HG02759 (cell line): Measurements from ENCODE around the gene DNAJB4.
A peak's percentile ranks its signal among the peaks of the same experiment; 100 is the strongest.
"Not testable (repeated sequence)": the region's sequence is repeated elsewhere in the genome, so short reads cannot be mapped to it uniquely, and the experiment has no call there.

Experiments used
- ATAC-seq: cut with Tn5 transposase; IDR thresholded peaks from one replicate; pipeline ENCODE4 v1.9.1; 2021; ENCODE audit warnings: mild to moderate bottlenecking, moderate library complexity; ENCODE audit not compliant: unreplicated experiment

DNAJB4 gene

GRCh38 chr1:77990629-77991204, 14.0 kb upstream of the DNAJB4 start:
- ATAC-seq: no peak

GRCh38 chr1:77991638-77992037, 13.1 kb upstream of the DNAJB4 start:
- no peak for ATAC-seq

- no peak for ATAC-seq
These were observed 10.5 kb upstream of the DNAJB4 start for GRCh38 chr1:77994117-77994705.

GRCh38 chr1:77996734-77997133, 8.0 kb upstream of the DNAJB4 start:
- ATAC-seq: no peak

DNA sequence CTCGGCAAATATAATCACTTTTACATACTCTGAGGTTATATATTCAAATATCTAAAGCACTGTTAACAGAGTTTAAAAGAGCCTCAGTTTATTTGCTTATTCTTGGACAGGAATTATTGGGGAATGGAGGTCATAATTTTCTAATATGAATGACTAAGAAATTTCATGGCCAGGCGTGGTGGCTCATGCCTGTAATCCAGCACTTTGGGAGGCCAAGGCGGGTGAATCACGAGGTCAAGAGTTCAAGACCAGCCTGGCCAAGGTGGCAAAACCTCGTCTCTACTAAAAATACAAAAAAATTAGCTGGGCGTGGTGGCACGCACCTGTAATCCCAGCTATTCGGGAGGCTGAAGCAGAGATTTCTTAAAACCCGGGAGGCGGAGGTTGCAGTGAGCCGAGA, 4.2 kb upstream of the DNAJB4 start:
- ATAC-seq: not testable (repeated sequence)

DNA sequence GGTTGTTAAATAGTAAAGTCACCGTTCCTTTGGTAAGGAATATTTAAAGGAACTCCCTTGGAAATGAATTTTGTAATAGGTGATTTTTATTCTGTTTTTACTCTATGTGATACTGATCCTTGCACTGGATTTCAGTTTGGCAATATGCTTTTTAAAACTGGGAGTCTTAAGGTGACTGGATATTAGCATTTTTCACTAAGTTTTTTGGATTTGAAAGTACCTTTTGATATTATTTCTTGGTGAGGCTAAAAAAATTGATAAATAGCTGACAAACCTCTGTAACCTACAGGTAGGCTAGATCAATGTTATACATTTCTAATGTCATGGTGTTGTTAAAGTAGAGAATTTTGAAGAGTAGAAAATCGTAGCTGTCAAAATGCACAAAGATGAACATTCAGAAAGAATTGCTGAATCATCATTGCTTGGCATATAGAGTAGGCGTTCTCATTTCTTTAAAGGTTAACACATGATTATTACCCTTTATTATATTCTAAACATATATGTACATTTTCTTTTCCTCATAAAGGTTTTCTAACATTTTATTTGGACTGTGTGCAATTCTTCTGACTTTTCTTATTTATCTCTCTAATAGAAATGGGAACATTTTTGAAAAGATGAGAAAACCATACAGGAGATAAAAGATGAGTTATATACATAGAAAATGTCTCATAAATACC, 1.5 kb upstream of the DNAJB4 start:
- ATAC-seq: no peak

DNA sequence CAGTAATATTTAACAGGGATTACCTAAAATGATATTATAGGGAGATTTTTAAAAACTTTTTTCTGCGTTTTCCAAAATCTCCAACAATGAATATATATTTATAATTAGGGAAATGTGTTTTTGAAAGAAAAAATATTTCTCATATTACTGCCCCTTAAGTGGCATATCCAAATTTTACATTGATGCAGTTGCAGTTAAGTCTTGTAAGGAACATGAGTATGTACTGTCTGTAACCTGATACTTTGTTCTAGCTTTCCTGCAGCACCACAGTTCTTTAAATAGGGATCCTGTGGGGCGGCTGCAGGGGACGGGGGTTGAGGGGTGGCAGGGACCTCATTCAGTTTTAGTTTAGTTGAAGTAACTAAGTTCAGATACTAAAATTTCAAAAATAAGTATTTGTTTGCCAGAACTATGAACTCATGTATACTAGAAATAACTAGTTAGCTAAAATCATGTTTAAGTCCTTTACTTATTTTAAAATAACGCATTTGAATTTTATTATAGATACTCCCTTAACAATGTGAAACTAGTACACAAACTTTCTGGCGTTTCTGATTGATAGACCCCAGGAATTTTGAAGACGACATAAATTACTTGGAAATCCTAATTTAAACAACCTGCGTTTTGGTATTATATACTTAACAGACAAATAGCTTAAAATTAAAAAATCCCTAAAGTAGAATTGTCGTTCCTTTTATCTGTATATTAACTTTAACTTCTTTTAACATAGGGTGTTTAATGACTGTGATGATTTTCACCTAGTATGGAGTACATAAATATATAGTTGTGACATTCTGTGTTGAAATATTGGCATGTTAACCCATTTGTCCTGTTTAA, 639 bp upstream of the DNAJB4 start:
- peak; percentile 57 for ATAC-seq

DNA sequence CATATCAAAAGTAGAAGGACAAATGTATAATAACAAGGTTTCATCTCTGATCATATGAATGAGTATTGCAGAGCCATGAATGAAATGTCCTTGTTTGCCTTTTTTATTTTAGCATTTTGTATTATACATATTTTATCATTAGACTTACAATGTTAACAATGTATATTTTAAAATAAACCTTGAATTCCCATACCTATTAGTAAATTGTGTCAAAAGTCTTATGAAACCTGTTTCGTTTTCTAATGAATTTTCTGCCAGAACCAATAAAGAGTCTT, 646 bp downstream of the DNAJB4 start:
- no peak for ATAC-seq

DNA sequence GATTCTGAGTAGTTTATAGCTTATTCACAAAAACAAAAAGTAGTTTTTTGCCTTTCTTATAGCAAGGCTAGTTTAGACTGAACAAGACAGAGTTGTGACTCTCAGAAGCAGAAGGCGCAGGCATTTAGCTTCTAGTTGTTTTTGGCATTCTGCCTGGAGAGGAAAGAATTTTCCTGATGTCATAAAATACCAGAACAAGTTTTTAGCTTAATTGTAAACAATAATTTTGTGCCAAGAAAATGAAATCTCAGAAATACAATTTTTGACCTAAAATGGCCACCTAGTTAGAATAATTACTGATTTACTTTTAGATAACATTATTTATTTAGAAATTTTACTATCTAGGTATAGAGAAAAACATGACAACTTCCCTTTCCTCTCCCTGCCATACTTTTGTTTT, 1.0 kb downstream of the DNAJB4 start:
- no peak for ATAC-seq

GRCh38 chr1:78006521-78006920, 1.8 kb downstream of the DNAJB4 start:
- ATAC-seq: no peak

DNA sequence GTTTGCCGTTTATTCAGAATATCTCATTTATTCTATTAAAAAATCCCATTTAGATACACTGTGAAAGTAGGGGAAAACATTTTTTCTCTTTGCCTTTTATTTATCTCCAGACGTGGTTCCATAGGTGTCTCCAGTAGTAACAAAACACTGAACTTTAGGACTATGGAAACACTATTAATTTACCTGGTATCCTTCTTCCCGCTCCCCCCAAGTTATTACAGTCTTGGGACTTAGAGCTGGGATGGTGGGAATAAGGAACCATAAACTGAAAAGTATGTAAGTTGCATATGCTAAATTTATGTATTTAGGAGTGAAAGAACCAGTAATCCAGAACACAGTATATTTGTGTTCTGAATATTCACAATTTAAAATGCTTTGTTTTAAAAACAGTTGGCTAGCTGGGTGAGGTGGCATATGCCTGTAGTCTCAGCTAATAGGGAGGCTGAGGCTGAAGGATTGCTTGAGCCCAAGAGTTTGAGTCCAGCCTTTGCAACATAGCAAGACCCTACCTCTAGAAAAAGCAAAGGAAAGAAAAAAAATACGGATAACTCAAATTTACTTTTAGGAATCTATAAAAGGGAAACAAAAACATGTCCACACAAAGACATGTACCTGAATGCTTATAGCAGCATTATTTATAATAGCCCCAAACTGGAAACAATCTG, 3.1 kb downstream of the DNAJB4 start:
- no peak for ATAC-seq

DNA sequence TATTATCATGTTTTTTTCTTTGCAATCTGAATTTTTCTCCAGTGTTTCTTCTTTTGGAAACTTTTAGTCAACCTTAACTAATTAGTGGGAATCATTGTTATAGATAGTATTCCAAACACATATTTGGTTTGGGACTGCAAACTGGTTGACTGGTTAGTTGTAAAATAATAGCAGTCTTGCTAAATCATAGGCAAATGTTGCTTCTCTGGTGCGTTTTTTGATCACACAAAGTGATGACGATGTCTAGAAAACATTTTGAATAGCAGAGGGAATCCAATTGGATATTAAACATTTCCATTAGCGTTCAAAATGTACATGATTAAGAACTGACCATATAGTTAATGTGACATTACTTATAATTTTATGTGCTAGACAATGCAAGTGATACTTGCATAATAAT, 4.5 kb downstream of the DNAJB4 start:
- no peak for ATAC-seq

DNA sequence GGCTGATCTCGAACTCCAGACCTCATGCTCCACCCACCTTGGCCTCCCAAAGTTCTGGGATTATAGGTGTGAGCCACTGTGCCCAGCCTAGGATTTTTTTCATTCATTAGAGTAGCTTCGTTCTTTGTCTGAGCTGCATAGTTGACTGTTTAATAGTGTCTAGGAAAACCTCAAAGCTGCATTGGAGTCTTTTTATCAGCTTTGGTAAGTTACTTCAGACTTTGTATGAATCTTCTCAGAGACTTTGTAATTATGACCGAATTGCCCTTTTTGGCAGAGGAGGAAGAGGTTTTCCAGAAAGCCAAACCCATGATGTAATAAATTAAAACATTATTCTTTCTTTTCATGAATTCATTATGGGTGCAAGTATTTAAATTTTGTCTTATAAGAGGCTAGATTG, 5.1 kb downstream of the DNAJB4 start:
- ATAC-seq: no peak

GRCh38 chr1:78011050-78011449, 6.3 kb downstream of the DNAJB4 start:
- ATAC-seq: no peak

DNA sequence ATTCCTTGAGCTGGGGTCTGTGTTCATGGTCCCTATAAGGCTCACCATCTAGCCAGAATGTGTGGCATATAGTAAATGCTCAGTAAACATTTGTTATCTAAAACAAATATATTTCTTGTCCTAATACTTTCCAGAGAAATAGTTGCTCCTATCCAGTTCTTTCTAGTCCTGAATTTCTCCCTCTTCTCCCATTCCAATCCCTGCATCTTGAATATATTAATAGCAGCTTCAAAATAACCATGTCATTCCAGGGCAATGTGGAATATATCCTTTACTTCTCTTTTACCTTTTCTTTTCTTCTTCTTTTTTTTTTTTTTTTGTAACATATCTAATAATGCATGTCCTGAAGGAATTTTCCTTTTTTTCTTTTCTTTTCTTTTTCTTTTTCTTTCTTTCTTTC, 10.4 kb downstream of the DNAJB4 start:
- no peak for ATAC-seq

- no peak for ATAC-seq
These were observed 14.3 kb downstream of the DNAJB4 start for GRCh38 chr1:78019024-78019423.

GRCh38 chr1:78021134-78021533, 16.4 kb downstream of the DNAJB4 start:
- not testable (repeated sequence) for ATAC-seq

DNA sequence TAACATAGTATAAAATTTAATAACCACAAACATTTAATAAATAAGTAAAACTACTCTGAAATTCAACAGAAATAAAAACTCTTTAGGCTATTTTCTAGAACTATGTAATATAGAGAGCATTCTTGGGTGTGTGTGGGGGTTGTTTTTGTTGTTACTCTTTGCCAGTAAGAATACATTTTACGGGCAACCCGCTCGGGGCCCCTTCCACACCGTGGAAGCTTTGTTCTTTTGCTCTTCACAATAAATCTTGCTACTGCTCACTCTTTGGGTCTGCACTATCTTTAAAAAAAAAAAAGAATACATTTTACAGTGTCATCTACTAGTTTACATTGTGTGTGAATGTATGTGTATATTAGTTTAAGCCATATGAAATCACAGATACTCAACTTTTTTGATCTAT, 25.1 kb downstream of the DNAJB4 start:
- no peak for ATAC-seq

DNA sequence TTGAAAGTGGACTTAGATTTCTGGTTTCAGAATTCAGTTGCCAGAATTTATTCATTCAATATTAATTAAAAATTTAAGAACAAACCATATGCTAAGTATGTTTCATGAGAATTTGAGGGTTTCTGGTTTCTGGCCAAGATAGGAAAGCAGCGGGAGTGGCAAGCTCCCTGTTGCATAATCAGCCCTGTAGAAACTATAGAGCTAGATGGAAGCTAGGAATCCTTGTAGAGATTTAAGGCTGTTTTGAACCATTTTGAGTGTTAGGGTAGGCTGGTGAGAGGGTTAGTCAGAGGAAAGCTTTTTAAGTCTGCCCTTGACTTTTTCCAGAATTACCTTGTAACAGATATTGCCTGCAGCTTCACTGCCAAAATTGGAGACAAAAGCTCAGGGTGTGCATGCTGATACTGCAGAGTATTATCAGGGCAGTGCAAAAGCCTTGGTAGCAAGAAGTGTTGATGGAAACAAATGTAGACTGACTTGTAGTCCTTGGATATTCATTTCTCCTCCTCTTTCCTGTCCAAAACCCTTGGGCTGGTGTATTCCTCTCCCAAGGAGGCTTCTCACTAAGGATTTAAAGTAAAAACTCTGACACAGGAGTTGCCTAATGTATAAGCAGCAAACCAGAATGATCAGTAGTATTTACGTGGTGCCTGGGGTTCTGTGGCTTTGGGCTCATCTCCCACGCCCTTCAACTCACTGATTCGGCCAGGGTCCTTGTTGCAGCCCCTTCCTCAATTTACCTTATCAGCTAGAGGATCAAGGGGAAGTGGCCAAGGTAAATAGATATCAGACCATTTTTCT, 28.5 kb downstream of the DNAJB4 start:
- no peak for ATAC-seq

DNA sequence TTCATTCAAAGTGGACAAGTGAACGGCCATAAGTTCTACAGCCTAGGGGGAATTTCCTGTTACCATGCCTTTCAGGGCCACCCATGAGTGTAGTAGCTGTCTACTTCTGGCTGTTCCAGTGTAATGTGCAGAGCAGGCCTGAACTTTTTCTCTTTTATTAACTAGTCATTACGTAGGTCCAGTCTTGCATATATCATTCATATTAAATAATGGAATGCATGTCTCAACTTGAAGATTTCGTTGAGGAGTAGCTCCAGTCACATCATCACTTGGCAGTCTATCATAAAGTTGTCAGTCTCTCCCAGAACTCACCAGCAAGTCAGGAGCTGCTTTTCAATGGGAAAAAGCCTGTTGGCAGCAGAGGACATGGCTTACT, 29.0 kb downstream of the DNAJB4 start:
- ATAC-seq: no peak

DNA sequence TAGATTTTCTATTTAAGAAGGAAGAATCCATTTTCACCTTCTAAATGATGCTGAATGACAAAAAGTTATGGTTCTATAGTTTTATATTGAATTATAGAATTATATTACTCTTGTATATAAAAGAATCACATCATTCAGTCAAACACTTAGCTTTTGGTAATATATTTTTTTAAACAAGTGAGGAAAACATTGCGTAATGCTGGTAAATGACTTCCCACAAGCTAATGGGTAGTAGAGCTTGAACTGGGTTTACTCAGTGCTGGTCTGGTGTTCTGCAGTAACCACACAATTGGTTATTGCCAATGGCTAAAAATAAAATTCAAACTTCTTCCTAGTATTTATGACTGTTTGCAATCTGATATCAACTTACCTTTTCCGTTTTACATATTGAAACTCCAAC, 30.4 kb downstream of the DNAJB4 start:
- no peak for ATAC-seq
